Measurements from ENCODE around the gene HBP1. TPM values are rescaled to one million over a fixed set of nuclear protein-coding genes. Genes with fewer than 3 reads are reported as not detected.

Gene HBP1
- total and polyA plus RNA-seq, 7 experiments from 2014 or later, result 34.6 to 219 (median 116) TPM

GRCh38 chr7:107181172-107181571 is 12.4 kb downstream of the HBP1 start:
- Histone ChIP-seq H3K36me3 (ENCODE audit: control insufficient read depth in 2 of 3, insufficient read depth in 3 of 3, low read length in 3 of 3) (peaks cover 10 to 54% (median 27%) of the 10 kb centered on the region in 3 experiments), H3K4me1 (ENCODE audit: control insufficient read depth in 2 of 2, insufficient read depth in 2 of 2, low read length in 2 of 2) (peaks cover 0 to 6% of the 10 kb centered on the region in 2 donors), H3K9me3 (ENCODE audit: control insufficient read depth in 2 of 3, low read length in 3 of 3) (no peaks in the 10 kb centered on the region), H3K4me3 (ENCODE audit: low read length) (no peak overlapping the region), H3K27me3 (ENCODE audit: control insufficient read depth in 2 of 2, insufficient read depth in 2 of 2, low read length in 2 of 2) (no peaks in the 10 kb centered on the region), H3K27ac (ENCODE audit: low read depth, low read length) (no peak overlapping the region)
- ChIA-PET CTCF (no interaction called here), POLR2A (interaction anchor here (1.4 to 6.8 kb wide), 3 partner anchors 8 to 12 kb away, joined by 3 to 54 read pairs (median 5); partner anchors contain the start of gene HBP1)
- ATAC-seq, result no peak
- H3K4me3 Mint-ChIP-seq, result peak overlapping the region in 2 of 10 donors; percentile 3 to 4
- peaks cover 11 to 71% (median 56%) of the 10 kb centered on the region in 7 donors for H3K4me1 Mint-ChIP-seq
- no peaks in the 10 kb centered on the region for H3K27me3 Mint-ChIP-seq
- intact Hi-C loops (cut with micrococcal nuclease), result loop anchor here in 1 of 2 donors (2.0 kb wide), 1 partner anchor 16 kb away; no protein-coding TSS in a partner anchor
- H3K36me3 Mint-ChIP-seq, result peaks cover 13 to 34% (median 28%) of the 10 kb centered on the region in 5 donors
- no peak for DNase-seq
- H3K27ac Mint-ChIP-seq, result peak overlapping the region in 7 of 9 donors; percentile 1 to 59 (median 33)
- no peaks in the 10 kb centered on the region for H3K9me3 Mint-ChIP-seq

DNA sequence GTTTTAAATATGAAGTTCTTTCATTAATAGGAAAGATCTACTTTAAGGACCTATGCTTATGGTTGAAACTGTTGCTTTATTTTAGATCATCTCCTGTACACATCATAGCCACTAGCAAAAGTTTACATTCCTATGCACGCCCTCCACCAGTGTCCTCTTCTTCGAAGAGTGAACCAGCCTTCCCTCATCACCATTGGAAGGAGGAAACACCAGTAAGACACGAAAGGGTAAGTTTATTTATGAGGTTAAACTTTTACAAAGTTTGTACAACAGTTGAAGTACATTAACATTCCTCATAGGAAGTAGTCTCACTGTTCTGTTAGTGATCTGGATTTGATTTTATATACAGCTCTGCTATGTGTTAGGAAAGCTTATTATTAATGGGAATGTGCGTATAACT is 16.9 kb downstream of the HBP1 start:
- H3K4me1 Mint-ChIP-seq, result peaks cover 0 to 48% (median 33%) of the 10 kb centered on the region in 7 donors
- peaks cover 24 to 84% (median 52%) of the 10 kb centered on the region in 3 experiments for H3K36me3 ChIP-seq (ENCODE audit: control insufficient read depth in 2 of 3, insufficient read depth in 3 of 3, low read length in 3 of 3)
- H3K9me3 ChIP-seq (ENCODE audit: control insufficient read depth in 2 of 3, low read length in 3 of 3), result no peaks in the 10 kb centered on the region
- no peak overlapping the region for H3K4me3 Mint-ChIP-seq
- H3K4me1 ChIP-seq (ENCODE audit: control insufficient read depth in 2 of 2, insufficient read depth in 2 of 2, low read length in 2 of 2), result no peaks in the 10 kb centered on the region
- ChIA-PET POLR2A (interaction anchor here (1.1 to 6.8 kb wide), 2 partner anchors 12 to 17 kb away, joined by 3 to 54 read pairs; partner anchors contain the start of gene HBP1), CTCF (interaction anchor here (0.7 kb wide), 1 partner anchor 277 kb away, joined by 4 read pairs; no protein-coding TSS in a partner anchor)
- H3K27ac ChIP-seq (ENCODE audit: low read depth, low read length), result no peak overlapping the region
- DNase-seq (no peak), ATAC-seq (no peak)
- H3K27me3 Mint-ChIP-seq, result no peaks in the 10 kb centered on the region
- no peak overlapping the region for H3K4me3 ChIP-seq (ENCODE audit: low read length)
- peak overlapping the region in 1 of 9 donors; percentile 38 for H3K27ac Mint-ChIP-seq
- H3K9me3 Mint-ChIP-seq, result no peaks in the 10 kb centered on the region
- intact Hi-C loops (cut with micrococcal nuclease), result no loop called here
- no peaks in the 10 kb centered on the region for H3K27me3 ChIP-seq (ENCODE audit: control insufficient read depth in 2 of 2, insufficient read depth in 2 of 2, low read length in 2 of 2)
- H3K36me3 Mint-ChIP-seq, result peaks cover 23 to 55% (median 37%) of the 10 kb centered on the region in 5 donors

- H3K36me3 Mint-ChIP-seq, result peaks cover 19 to 50% (median 37%) of the 10 kb centered on the region in 5 donors
- H3K4me3 Mint-ChIP-seq, result no peak overlapping the region
- ATAC-seq (no peak), DNase-seq (no peak)
- no peaks in the 10 kb centered on the region for H3K9me3 ChIP-seq (ENCODE audit: control insufficient read depth in 2 of 3, low read length in 3 of 3)
- no peaks in the 10 kb centered on the region for H3K27me3 Mint-ChIP-seq
- H3K27ac Mint-ChIP-seq, result no peak overlapping the region
- no peak overlapping the region for H3K27ac ChIP-seq (ENCODE audit: low read depth, low read length)
- no peaks in the 10 kb centered on the region for H3K27me3 ChIP-seq (ENCODE audit: control insufficient read depth in 2 of 2, insufficient read depth in 2 of 2, low read length in 2 of 2)
- no peak overlapping the region for H3K4me3 ChIP-seq (ENCODE audit: low read length)
- intact Hi-C loops (cut with micrococcal nuclease), result no loop called here
- POLR2A ChIA-PET, result interaction anchor here (0.8 to 1.1 kb wide), 2 partner anchors 12 to 377 kb away, joined by 3 read pairs; no protein-coding TSS in a partner anchor
- CTCF ChIA-PET, result interaction anchor here (0.7 kb wide), 1 partner anchor 277 kb away, joined by 4 read pairs; no protein-coding TSS in a partner anchor
- no peaks in the 10 kb centered on the region for H3K9me3 Mint-ChIP-seq
- H3K4me1 Mint-ChIP-seq, result peaks cover 0 to 43% (median 28%) of the 10 kb centered on the region in 7 donors
- no peaks in the 10 kb centered on the region for H3K4me1 ChIP-seq (ENCODE audit: control insufficient read depth in 2 of 2, insufficient read depth in 2 of 2, low read length in 2 of 2)
- H3K36me3 ChIP-seq (ENCODE audit: control insufficient read depth in 2 of 3, insufficient read depth in 3 of 3, low read length in 3 of 3), result peaks cover 27 to 84% (median 57%) of the 10 kb centered on the region in 3 experiments
Observed at GRCh38 chr7:107186240-107186639, 17.4 kb downstream of the HBP1 start.

DNA sequence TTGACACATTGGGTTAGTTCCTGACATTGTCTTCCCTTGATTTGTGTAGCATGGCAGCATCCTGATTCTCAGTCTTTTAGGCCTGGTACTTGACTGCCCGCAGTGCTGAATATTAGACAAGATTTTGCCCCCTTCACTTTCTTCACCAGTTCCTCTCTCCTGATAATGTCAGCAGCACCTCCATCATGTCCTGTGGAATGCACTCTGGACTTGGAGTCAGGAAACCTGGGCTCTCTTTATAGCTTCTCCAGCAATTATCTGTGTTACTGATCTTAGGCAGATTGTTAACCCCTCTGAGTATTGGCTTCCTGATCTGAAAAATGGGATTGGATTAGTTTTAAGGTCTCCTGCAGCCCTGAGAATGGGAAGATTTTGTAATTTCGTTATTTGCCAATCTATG is 19.0 kb downstream of the HBP1 start:
- no peaks in the 10 kb centered on the region for H3K27me3 Mint-ChIP-seq
- H3K4me3 ChIP-seq (ENCODE audit: low read length), result no peak overlapping the region
- intact Hi-C loops (cut with micrococcal nuclease), result no loop called here
- H3K4me1 ChIP-seq (ENCODE audit: control insufficient read depth in 2 of 2, insufficient read depth in 2 of 2, low read length in 2 of 2), result no peaks in the 10 kb centered on the region
- DNase-seq (no peak), ATAC-seq (peak; percentile 16)
- ChIA-PET POLR2A (interaction anchor here (0.7 to 4.1 kb wide), 2 partner anchors 19 to 898 kb away, joined by 3 to 20 read pairs; partner anchors contain the start of gene HBP1), CTCF (interaction anchor here (0.6 kb wide), 1 partner anchor 15 kb away, joined by 3 read pairs; no protein-coding TSS in a partner anchor)
- H3K27me3 ChIP-seq (ENCODE audit: control insufficient read depth in 2 of 2, insufficient read depth in 2 of 2, low read length in 2 of 2), result no peaks in the 10 kb centered on the region
- peaks cover 22 to 53% (median 40%) of the 10 kb centered on the region in 5 donors for H3K36me3 Mint-ChIP-seq
- H3K27ac Mint-ChIP-seq, result peak overlapping the region in 5 of 9 donors; percentile 3 to 75 (median 6)
- peaks cover 0 to 44% (median 28%) of the 10 kb centered on the region in 7 donors for H3K4me1 Mint-ChIP-seq
- H3K9me3 Mint-ChIP-seq, result no peaks in the 10 kb centered on the region
- H3K36me3 ChIP-seq (ENCODE audit: control insufficient read depth in 2 of 3, insufficient read depth in 3 of 3, low read length in 3 of 3), result peaks cover 28 to 90% (median 59%) of the 10 kb centered on the region in 3 experiments
- no peaks in the 10 kb centered on the region for H3K9me3 ChIP-seq (ENCODE audit: control insufficient read depth in 2 of 3, low read length in 3 of 3)
- H3K4me3 Mint-ChIP-seq, result no peak overlapping the region
- no peak overlapping the region for H3K27ac ChIP-seq (ENCODE audit: low read depth, low read length)

DNA sequence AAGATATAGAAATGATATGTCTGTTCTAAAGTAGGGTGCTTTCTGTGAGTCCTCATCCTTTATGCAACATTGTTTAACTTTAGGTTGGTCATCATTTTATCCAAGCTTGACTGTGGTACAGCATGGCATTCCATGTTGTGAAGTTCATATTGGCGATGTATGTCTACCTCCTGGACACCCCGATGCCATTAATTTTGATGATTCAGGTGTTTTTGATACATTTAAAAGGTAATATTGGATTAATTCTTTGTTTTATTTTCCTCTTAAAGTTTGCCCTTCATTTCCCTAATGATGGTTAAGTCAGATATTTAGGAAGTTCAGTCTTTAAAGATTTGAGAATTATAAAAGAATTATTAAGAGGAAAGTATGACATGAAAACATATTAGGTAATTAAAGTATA is 21.3 kb downstream of the HBP1 start:
- peaks cover 24 to 81% (median 49%) of the 10 kb centered on the region in 3 experiments for H3K36me3 ChIP-seq (ENCODE audit: control insufficient read depth in 2 of 3, insufficient read depth in 3 of 3, low read length in 3 of 3)
- H3K4me1 ChIP-seq (ENCODE audit: control insufficient read depth in 2 of 2, insufficient read depth in 2 of 2, low read length in 2 of 2), result no peaks in the 10 kb centered on the region
- Mint-ChIP-seq H3K4me3 (no peak overlapping the region), H3K9me3 (no peaks in the 10 kb centered on the region), H3K27me3 (no peaks in the 10 kb centered on the region), H3K4me1 (peaks cover 0 to 41% (median 20%) of the 10 kb centered on the region in 7 donors), H3K27ac (peak overlapping the region in 2 of 9 donors; percentile 36 to 37), H3K36me3 (peaks cover 19 to 41% (median 26%) of the 10 kb centered on the region in 5 donors)
- DNase-seq, result no peak
- H3K9me3 ChIP-seq (ENCODE audit: control insufficient read depth in 2 of 3, low read length in 3 of 3), result no peaks in the 10 kb centered on the region
- ChIA-PET POLR2A (interaction anchor here (1.1 to 4.1 kb wide), 3 partner anchors 10 to 42 kb away, joined by 3 to 20 read pairs (median 5); partner anchors contain the start of gene HBP1), CTCF (interaction anchor here (0.8 to 1.0 kb wide), 2 partner anchors 28 to 538 kb away, joined by 3 read pairs; no protein-coding TSS in a partner anchor)
- no peak for ATAC-seq
- no peaks in the 10 kb centered on the region for H3K27me3 ChIP-seq (ENCODE audit: control insufficient read depth in 2 of 2, insufficient read depth in 2 of 2, low read length in 2 of 2)
- H3K27ac ChIP-seq (ENCODE audit: low read depth, low read length), result no peak overlapping the region
- intact Hi-C loops (cut with micrococcal nuclease), result loop anchor here in 1 of 2 donors (2.0 kb wide), 1 partner anchor 15 kb away; no protein-coding TSS in a partner anchor
- H3K4me3 ChIP-seq (ENCODE audit: low read length), result no peak overlapping the region

GRCh38 chr7:107194052-107194451 is 25.2 kb downstream of the HBP1 start:
- Histone ChIP-seq H3K36me3 (ENCODE audit: control insufficient read depth in 2 of 3, insufficient read depth in 3 of 3, low read length in 3 of 3) (peaks cover 11 to 82% (median 38%) of the 10 kb centered on the region in 3 experiments), H3K27me3 (ENCODE audit: control insufficient read depth in 2 of 2, insufficient read depth in 2 of 2, low read length in 2 of 2) (no peaks in the 10 kb centered on the region), H3K9me3 (ENCODE audit: control insufficient read depth in 2 of 3, low read length in 3 of 3) (no peaks in the 10 kb centered on the region), H3K27ac (ENCODE audit: low read depth, low read length) (no peak overlapping the region), H3K4me3 (ENCODE audit: low read length) (no peak overlapping the region), H3K4me1 (ENCODE audit: control insufficient read depth in 2 of 2, insufficient read depth in 2 of 2, low read length in 2 of 2) (no peaks in the 10 kb centered on the region)
- H3K36me3 Mint-ChIP-seq, result peaks cover 7 to 27% (median 13%) of the 10 kb centered on the region in 5 donors
- H3K4me3 Mint-ChIP-seq, result no peak overlapping the region
- no peaks in the 10 kb centered on the region for H3K27me3 Mint-ChIP-seq
- H3K9me3 Mint-ChIP-seq, result no peaks in the 10 kb centered on the region
- H3K4me1 Mint-ChIP-seq, result peaks cover 0 to 16% (median 7%) of the 10 kb centered on the region in 7 donors
- CTCF ChIA-PET, result interaction anchor here (1.0 to 1.5 kb wide), 3 partner anchors 9 to 679 kb away, joined by 3 to 4 read pairs (median 3); no protein-coding TSS in a partner anchor
- intact Hi-C loops (cut with micrococcal nuclease), result no loop called here
- no peak for ATAC-seq
- no peak for DNase-seq
- H3K27ac Mint-ChIP-seq, result peak overlapping the region in 1 of 9 donors; percentile 66
- POLR2A ChIA-PET, result interaction anchor here (1.4 to 4.1 kb wide), 3 partner anchors 13 to 25 kb away, joined by 3 to 24 read pairs (median 8); partner anchors contain the start of gene HBP1
